ENCODE data around the gene ELAVL1.

- TF ChIP-seq CTCF (IDR thresholded peaks at IDR 0.05; ENCODE audit: poor library complexity, severe bottlenecking) (no peak), EZH2 (IDR thresholded peaks at IDR 0.05; ENCODE audit: borderline replicate concordance, insufficient read depth, low read length, poor library complexity, severe bottlenecking) (no peak)
Measured at GRCh38 chr19:7924651-7925170, 80.7 kb downstream of the ELAVL1 start.

All from neural cell (in vitro differentiated cells).